Lower leg skin (tissue), 3 donors: Measurements from ENCODE around the gene PRDM15.

Experiments used
- CTCF ChIP-seq, 3 donors: fragments of 450-650 bp; IDR thresholded peaks; one replicate each; pipeline ENCODE4 v1.5.1; 2016; ENCODE audit warnings: antibody characterized with exemption in 3 of 3, mild to moderate bottlenecking in 3 of 3, moderate library complexity in 2 of 3
- POLR2A ChIP-seq, 2 donors: fragments of 450-650 bp; IDR thresholded peaks; one replicate each; pipeline ENCODE4 v1.6.1; 2016 to 2017; ENCODE audit warnings: antibody characterized with exemption in 2 of 2, mild to moderate bottlenecking in 1 of 2, moderate library complexity in 1 of 2

DNA sequence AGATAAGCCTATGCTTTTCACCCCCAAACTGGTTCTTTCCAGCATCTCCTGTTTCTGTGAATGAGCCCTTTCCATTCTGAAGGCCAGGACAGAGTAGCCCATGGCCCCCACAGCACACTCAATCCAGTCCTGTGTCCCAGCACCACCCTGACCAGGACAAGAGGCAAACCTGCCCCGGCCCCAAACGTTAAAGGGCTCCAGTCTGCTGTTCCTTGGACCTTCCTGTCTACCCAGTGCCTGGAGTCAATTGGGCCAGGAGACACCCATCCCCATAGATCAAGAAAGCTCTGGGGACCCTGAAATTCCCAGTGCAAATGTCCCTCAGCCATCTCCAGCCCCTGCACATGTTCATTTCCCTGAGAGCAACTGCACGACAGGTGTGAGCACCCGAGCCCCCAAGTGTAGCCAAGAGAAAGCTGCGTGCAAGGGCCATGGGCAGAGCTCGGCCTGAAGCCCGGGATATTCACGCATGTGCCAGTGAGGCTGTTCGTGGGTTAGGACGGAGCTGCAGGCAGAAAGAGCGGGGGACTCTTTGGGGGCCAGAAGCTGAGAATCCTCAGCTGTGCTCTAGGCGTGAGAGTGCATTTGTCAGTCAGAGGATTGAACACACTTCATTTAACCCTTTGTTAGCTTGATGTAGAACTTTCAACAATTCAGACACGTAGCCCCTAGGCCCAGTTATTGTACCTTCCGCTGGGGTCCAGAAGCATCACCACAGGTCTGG lies 108.1 kb downstream of the PRDM15 start:
- TF ChIP-seq CTCF (IDR thresholded peaks at IDR 0.05) (no peak), POLR2A (IDR thresholded peaks at IDR 0.05) (no peak)
